GM12892 (cell line): ENCODE results near the gene APOA5.

ENCODE experiments used
- POLR2A ChIP-seq: IDR thresholded peaks from 2 replicates; pipeline ENCODE4 v1.6.1; 2011; ENCODE audit warnings: low read depth, low read length, control low read depth
- TAF1 ChIP-seq: IDR thresholded peaks from 2 replicates; pipeline ENCODE4 v1.6.1; 2011; ENCODE audit warnings: low read depth, mild to moderate bottlenecking, control low read depth, low read length, borderline replicate concordance

- TF ChIP-seq POLR2A (no peak), TAF1 (no peak)
Measured at GRCh38 chr11:116840746-116841296, 49.1 kb upstream of the APOA5 start.
